GM21737 (cell line): Measurements from ENCODE around the gene FNTB.

Source experiments
- ATAC-seq: cut with Tn5 transposase; IDR thresholded peaks from one replicate; pipeline ENCODE4 v1.9.1; 2021; ENCODE audit warnings: mild to moderate bottlenecking, moderate library complexity; ENCODE audit not compliant: unreplicated experiment

Gene FNTB

DNA sequence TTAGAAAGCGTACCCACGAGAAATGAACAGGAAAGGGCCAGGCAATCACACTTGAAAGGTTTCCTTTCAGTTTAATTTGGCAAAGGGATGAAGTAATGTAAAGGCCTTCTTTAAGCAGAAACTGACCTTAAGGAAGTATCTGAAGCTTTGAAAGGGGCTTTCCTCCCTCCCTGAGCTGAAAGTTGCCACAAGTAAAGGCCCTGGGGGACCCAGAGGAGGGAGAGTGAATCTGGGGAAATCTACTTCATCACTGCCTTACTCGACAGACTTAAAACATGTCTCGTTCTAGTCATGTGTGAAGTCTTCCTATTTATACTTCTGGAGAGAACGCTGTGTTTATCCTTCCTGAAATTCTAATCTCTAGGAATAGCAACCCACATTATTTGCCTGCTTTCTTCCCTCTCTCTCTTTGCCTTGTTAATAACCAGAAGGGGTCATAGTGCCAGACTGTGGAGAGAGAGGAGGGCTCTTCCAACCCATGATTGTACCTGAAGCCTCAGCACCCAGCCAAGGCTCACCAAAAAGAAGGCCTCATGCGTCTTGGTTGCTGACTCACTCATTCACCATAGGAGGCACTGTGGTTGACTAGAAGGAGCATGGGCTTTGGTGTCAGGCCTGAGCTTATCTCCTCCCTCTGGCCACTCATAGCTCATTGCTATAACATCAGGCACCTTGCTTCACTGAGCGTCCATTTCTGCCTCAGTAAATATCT is 33.9 kb upstream of the FNTB start:
- ATAC-seq: no peak

DNA sequence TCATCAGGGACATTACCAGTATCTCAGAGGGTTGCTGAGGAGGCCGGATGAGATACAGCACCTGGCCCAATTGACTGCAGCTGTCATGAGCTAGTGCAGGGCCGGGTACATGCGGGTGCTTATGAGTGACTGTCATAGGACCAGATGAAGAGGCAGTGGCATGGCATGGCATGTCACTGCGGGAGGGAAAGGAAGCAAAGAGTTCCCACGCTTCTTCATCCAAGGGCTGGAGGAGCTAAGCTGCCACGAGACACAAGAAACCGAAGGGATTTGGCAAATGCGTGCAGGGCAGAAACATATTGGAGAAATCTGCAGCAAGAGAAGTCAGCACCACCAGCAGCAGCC is 33.4 kb upstream of the FNTB start:
- ATAC-seq: no peak

DNA sequence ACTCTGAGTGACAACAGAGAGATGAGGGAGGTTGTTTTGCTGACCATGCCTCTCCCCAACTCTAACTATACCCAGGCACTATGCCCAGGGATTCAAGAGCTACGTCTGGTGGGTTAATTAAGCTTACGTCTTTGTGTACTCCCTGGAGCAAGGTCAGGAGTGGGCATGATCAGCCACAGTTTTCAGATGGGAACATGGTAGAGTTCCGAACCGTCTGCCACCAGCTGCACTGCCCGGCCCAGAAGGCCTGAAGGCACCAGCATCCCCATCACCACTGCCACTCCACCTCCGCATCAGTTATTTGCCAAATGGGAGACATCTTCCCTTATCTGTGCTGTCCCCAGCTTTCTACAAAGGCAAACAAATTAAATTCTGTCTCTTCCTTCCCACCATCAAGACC is 33.0 kb upstream of the FNTB start:
- no peak for ATAC-seq

DNA sequence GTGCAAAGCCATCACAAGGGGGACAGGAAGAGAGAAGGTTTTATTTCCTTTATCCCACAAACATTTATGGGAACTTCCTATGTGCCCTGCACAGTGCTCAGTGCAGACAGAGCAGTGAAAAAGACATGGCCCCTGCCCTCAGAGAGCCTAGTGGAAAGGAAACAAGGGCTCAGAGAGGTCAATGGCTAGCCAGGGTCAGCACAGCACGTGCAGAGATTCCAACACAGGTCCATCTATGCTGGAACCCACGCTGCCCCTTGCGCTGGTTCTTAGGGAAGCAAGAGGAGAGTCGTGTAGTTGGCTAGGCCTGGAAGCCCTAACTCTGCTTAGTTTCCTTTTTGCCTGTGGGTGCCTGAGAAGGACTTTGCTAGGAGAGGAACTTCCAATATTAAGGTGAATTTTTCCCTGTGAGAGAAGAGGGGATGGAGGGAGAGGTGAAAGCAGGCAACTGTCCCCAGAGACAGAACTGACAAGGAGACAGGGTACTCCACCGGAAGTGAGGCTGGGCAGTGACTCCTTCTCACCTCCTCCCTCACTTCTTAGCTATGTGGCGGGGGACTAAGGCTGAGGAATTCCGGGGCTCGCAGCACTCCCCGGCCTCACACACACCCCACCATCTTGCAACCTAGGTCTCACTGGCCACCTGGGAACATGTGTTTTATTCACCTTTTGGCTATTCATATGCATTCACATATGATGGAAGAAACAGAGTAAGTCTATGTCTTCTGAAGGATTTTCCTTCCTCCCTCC is 32.0 kb upstream of the FNTB start:
- no peak for ATAC-seq

DNA sequence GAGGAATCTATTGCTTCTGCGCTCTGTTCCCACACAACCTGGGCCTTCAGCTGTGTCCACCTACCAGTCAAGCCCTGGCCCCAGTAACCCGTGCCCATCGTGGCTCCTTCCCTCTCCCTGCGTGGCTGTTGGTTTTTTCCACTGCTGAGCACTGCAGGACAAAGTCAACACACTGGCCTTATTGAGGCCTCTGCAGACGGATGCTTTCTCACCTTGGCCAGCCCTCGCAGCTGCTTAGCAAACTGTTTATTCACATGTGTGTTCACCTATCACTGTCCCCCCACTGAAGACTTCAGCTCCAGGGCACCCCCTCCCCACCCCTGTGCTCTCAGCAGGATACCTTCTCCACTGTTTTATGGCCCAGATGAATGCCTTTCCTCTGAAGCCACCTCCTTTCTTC is 31.4 kb upstream of the FNTB start:
- no peak for ATAC-seq

DNA sequence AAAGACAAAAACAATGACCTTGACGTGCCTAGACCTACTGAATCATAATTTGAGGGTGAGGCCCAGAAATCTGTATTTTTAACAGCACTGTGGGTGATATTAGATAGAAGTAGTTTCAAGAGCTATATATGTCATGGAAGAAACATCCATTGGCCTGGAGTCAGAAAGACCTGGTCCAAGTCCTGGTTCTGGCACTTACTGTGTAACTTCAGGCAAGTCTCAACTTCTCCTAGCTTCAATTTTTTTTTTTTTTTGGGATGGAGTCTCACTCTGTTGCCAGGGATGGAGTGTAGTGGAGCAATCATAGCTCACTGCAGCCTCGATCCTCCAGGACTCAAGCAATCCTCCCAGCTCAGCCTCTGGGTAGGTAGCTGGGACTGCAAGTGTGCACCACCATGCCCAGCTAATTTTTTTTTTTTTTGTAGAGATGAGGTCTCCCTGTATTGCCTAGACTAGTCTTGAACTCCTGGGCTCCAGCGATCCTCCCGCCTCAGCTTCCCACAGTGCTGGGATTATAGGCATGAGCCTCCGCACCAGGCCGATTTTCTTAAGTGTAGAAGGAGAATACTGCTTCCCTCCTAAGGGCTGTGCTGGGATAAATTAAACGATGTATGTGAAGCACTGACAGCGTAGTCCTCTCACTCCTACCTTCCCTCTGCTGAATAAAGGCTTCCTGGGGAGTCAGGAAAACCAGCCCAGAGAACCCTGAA is 29.8 kb upstream of the FNTB start:
- no peak for ATAC-seq

DNA sequence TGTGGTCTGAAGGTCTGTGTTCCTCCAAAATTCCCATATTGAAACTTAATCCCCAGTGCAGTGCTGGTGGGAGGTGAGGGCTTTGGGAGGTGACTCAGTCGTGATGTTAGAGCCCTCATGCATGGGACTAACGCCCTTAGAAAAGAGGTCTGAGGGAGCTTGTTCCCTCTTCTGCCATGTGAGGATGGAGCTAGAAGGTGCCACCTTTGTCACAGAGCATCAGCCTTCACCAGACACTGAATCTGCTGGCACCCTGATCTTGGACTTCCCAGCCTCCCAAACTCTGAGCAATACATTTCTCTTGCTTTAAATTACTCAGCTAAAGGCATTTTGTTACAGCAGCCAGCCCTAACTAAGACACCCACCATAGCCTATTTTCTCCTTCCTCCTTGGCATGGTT is 28.5 kb upstream of the FNTB start:
- ATAC-seq: no peak

DNA sequence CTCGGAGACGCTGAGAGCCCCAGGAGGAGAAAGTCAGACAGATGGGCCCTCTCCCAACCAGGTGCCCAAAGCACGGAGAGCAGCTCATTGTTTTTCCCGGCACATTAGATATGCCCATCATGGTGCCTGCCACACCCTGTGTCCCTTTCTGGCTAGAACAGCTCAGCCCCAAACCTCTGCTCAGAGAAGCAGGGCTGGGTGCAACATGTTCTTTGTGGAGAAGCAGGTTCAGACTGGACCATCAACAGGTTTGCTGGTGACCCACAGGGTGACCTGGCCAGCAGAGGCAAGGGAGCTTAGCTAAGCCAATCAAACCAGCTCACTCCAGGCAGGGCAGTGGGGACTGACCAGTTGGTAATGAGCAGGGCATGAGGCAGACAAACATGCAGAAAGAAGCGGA is 28.0 kb upstream of the FNTB start:
- no peak for ATAC-seq

DNA sequence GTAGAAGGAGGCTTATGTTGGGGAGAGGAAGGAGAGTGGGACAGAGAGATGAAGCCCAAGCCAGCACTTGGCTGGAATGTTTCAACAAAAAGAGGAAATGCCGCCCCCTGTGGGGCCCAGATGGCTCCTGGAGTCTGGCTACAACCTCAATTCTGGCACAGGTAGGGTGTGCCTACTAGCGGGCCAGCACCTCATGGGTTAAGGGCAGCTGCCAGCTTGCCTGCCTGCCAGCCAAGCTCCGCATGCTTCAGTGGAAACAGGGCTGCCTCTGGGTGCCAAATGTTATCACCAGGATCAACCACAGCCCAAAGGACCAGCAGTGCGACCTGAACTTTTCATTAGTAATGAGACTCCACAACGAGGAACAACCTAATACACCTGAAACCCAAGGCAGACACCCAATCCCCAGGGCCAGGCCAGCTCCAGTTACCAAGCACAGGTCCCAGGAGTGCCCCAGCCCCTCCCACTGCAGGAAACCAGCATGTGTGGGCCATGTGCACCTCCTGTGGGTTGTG is 25.9 kb upstream of the FNTB start:
- ATAC-seq: no peak

DNA sequence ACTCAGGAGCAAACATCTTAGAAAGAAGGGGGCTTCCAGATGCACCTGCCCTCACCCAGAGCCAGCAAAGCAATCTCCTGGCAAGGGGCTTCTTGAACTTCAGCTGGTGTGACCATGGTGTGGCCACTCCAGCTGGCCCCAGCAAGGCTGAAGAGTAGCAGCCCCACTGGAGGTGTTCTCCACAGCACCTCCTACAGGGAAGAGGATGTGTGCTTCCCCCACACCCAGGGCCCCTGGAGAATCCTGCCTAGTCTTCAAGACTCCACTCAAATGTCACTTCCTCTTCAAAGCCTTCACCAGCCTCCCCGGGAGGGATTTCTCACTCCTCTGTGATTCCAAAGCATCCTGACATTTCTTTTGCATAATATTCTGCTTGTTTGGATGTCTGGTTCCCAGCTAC is 23.1 kb upstream of the FNTB start:
- no peak for ATAC-seq

DNA sequence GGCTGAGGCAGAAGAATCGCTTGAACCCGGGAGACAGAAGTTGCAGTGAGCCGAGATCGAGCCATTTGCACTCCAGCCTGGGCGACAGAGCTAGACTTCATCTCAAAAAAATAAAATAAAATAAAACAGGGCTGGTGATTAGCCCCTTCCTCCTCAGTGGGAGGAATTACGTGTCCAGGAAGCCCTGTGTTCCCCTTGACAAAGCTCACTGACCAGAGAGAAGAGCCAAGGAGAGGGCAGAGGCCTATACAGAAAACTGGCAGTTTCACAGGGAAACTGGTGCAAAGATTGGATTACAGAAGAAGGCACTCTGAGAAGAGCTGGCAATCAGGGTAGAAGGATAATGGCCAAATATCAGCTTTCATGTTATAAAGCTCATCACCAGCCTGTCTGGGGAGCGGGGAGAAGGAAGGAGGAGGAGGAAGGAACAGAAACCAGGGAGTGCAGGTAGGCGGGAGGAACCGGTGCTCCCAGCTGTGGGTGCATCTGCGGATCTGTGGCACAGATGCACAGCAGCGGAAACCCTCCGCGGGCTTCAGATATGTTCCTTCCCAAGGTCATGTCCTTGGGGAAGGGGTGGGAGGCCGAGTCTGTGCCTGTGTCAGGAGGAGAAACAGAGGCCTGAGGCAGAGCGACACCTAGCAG is 21.2 kb upstream of the FNTB start:
- no peak for ATAC-seq

DNA sequence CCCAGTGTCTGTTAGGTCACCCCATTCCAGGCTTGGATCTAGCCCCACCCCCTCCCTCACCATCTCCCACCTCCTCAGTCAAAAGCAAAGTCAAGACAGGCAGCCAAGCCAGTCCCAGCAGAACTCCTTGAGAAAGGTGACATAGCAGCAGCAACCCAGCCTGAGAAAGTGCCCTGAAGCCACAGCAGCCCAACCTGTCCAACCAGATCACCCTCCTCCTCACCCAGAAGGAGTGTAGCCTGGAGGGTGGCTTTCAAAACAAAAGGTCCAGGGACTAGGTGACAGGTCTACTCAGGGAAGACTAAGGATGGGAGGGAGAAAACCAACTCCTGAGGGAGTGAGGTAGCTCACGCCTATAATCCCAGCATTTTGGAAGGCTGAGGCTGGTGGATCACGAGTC is 19.7 kb upstream of the FNTB start:
- ATAC-seq: no peak

DNA sequence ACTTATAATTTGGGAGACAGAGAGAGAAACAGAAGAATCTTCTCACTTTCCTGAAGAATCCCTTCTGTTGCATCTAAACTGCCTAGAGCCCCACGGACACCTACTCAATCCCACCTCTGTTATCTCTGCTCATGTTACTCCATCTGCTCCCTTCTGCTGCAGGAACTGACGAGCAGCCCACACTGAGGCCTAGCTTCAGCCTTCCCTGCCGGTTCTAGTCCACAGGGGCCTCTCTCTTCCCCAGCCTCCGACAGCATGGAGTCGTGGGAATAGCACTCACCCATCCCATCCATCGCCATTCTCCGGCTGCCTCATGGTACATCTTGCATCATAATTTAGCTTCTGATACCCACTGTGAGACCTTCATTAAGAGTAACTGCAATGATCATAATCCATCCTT is 18.5 kb upstream of the FNTB start:
- no peak for ATAC-seq

DNA sequence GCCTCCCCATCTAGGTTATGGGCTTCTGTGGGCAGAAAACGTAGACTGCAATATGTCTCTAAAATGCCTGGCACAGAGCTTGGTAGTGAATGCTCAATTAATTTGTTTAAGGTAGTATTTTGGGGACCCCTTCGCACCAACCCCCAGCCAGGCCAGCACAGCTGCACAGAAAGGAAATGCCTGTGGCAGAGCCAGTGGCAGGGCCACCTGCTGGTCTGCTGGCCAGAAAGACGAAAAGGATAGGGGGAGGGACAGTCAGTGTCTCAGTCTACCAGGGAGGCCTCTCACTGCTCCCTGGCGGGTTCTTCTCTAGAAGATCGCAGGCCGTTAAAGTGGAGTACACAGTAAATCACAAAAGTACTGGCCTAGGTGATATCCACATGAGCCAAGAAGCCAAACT is 18.0 kb upstream of the FNTB start:
- ATAC-seq: no peak

DNA sequence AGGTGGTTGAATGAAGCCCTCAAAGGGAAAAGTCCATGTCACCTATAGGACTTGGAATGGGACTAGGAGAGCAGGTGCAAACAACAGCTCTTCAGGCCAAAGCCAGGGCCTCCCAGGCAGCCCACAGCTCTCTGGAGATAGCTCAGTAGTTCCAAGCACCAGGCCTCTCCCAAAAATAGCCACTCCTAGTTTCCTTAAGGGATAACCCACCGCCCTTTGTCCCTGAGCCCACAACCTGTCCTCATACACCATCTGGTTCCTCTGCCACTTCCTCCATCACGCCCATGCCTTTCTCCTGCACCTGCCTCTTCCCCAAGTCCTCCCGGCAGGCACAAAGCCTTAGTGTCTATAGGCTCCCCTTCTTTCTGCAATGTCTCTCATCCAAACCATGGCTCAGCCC is 16.7 kb upstream of the FNTB start:
- ATAC-seq: no peak

DNA sequence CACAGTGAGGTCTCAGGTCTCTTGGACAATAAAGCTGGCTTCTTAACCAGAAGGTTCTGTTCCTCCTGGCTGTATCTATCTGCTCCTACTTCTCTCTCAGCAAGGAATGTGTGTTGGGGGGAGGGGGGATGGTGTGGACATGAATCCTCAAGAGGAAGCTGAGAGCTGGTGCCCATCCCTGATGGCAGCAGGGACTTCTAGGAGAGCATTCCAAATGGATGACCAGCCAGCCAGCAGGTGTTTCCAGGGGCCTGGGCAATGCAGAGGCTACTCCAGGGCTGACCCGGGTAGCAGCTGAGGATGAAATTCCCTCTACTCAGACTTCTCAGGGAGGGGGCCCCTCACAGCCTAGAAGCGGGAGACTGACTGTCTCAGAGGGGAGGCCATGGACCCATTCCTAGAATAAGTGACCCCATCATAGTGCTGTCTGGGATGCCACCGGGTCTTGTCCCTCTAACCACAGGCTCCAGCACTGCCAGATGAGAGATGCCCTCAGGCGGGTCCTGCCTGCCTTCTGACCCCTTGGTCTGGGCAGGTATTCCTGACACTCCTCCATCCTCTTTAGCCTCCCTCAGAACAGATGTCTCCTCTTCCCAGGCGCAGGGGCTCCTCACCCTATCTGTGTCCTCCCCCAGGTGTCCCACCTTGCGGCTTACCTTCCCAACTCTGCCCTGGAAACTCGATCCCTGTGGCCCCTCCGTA is 15.8 kb upstream of the FNTB start:
- ATAC-seq: no peak

DNA sequence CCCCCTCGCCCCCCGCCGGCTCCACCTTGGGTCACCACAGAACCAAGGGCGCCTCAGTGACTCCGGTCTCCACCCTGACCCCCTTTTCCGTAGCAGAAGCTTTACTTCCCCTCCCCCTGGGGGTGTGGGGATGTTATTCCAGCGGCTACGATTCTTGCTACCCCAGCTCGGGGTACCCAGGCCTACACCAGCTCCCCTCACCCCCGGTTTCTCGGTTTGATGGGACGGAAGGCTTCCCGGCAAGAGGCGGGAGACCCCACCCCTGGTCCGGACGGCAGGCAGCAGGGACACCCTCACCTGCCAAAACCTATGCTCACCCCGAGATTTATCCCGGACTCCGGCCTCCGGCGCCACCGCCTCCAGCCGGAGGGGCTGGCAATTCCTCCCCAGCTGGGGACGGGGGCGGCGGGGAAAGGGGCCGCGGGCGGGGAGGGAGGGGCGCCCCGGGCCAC is 15.2 kb upstream of the FNTB start:
- no peak for ATAC-seq

DNA sequence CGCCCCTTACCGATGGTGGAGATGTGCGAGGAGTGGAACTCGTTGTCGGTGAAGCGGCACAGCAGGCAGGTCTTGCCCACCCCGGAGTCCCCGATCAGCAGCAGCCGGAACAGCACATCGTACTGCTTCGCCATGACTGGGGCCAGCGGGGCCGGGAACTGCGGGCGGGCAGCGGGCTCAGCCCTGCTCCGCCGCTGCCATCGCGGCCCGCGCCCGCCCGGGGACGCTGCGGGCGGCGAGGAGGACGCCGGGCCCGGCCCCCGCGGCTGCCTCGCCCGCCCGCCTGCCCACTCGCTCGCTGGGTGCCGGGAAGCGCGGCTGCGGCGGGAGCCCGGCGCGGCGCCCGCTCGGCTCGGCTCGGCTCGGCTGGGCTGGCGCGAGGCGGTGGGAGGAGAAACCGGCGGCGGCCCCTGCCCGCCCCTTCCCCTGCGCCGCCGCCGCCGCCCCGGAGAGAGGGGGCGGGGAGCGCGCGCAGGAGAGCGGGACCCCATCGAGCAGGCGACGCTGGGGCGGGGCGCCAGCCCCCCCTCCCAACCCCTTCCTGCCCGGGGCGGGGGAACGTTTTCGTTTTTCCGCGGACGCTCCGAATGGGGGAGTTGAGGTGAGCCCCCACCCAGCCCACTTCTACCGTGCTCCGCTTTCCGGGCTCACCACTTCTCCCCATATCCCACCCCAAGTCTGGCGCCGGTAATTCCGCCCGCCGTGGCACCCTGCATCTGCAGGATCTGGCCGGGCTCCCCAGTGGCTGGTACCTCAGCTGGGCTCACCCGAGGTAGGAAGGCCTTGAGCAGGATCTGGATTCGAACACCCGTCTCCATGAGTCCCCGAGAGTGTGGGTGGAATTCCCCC is 14.5 kb upstream of the FNTB start, which contains the start of gene RAB15:
Gene RAB15 (minus strand): TSS at position 394 of the 849 bp plus-strand sequence. CDS start 260 bp downstream, at position 134.
- no peak for ATAC-seq

DNA sequence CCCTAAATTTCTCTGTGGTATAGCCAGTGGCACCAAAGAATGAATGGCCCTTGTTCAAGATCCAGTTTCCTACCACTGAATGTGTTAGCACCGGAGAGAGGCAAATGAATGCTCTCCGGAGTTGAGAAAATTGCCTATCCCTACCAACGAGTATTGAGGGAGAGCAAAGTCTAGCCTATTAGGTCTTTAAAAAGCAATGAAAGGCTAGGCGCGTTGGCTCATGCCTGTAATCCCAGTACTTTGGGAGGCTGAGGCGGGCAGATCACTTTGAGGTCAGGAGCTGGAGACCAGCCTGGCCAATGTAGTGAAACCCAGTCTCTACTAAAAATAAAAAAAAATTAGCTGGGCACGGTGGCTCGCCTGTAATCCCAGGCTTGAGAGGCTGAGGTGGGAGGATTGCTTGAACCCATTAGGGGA is 13.7 kb upstream of the FNTB start:
- ATAC-seq: no peak

DNA sequence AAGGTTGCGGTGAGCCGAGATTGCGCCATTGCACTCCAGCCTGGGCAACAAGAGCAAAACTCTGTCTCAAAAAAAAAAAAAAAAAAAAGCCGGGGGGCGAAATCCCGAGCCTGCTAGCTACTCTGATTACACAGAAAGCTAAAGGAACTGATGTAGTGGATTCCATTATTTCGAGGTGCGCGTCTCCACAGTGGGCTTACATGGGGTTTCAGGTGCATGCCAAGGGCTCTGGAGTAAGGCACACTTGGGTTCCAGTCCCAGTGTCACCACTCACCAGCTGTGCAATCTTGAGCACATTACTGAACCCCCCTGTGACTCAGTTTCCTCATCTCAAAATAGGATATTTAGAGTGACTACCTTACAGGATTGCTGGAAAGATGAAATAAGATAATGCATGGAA is 12.9 kb upstream of the FNTB start:
- ATAC-seq: no peak
